HEK293T (cell line): Measurements from ENCODE around the gene RGS7.

Experiments
- BHLHE40 ChIP-seq: fragments of 450-650 bp; IDR thresholded peaks from 2 replicates; pipeline ENCODE4 v1.6.1; 2016; ENCODE audit warnings: mild to moderate bottlenecking, moderate library complexity, borderline replicate concordance
- FOXA1 ChIP-seq: fragments of 450-650 bp; IDR thresholded peaks from 2 replicates; pipeline ENCODE4 v1.6.1; 2016; ENCODE audit warnings: mild to moderate bottlenecking
- SUZ12 ChIP-seq: fragments of 450-650 bp; IDR thresholded peaks from 2 replicates; pipeline ENCODE4 v1.6.1; 2016; ENCODE audit warnings: mild to moderate bottlenecking

- no peak for TF ChIP-seq SUZ12
- no peak for TF ChIP-seq FOXA1
- no peak for TF ChIP-seq BHLHE40
Measured at GRCh38 chr1:240941701-240942370, 415.2 kb downstream of the RGS7 start.
